HCT116 (cell line): Measurements from ENCODE around the gene KNDC1.

Source experiments
- CTCF ChIP-seq, 3 experiments: fragments of 200-600 bp in 1 of 3; sonication (generic) in 1 of 3; IDR thresholded peaks in 2 of 3; conservative IDR thresholded peaks in 1 of 3; 2 replicates each; pipeline ENCODE4 v1.5.1; 2012 to 2017; ENCODE audit warnings: low read depth in 2 of 3, low read length in 2 of 3, antibody characterized with exemption in 1 of 3, borderline replicate concordance in 1 of 3, control low read depth in 1 of 3, mild to moderate bottlenecking in 1 of 3, mixed read lengths in 1 of 3, mixed run types in 1 of 3, moderate library complexity in 1 of 3; ENCODE audit not compliant: insufficient read depth in 1 of 3
- EGR1 ChIP-seq: IDR thresholded peaks from 2 replicates; pipeline ENCODE4 v1.6.1; 2012; ENCODE audit warnings: low read depth
- FOSL1 ChIP-seq: IDR thresholded peaks from 2 replicates; pipeline ENCODE4 v1.6.1; 2012; ENCODE audit warnings: low read depth
- MAX ChIP-seq: IDR thresholded peaks from 2 replicates; pipeline ENCODE4 v1.6.1; 2012
- POLR2A ChIP-seq: IDR thresholded peaks from 2 replicates; pipeline ENCODE4 v1.7.0; 2011; ENCODE audit warnings: borderline replicate concordance; ENCODE audit not compliant: insufficient read depth, insufficient read length; ENCODE audit errors: extremely low read depth
- POLR2AphosphoS5 ChIP-seq: IDR thresholded peaks from 2 replicates; pipeline ENCODE4 v1.6.1; 2011; ENCODE audit warnings: mild to moderate bottlenecking, low read depth, low read length, moderate library complexity
- REST ChIP-seq: IDR thresholded peaks from 2 replicates; pipeline ENCODE4 v1.6.1; 2012; ENCODE audit warnings: low read depth
- SIN3A ChIP-seq: IDR thresholded peaks from 2 replicates; pipeline ENCODE4 v1.6.1; 2012; ENCODE audit warnings: low read depth
- SP1 ChIP-seq: IDR thresholded peaks from 2 replicates; pipeline ENCODE4 v1.6.1; 2012; ENCODE audit warnings: low read depth
- TCF7L2 ChIP-seq: IDR thresholded peaks from 2 replicates; pipeline ENCODE4 v1.7.0; 2011; ENCODE audit warnings: borderline replicate concordance, inconsistent platforms; ENCODE audit not compliant: insufficient read depth, insufficient read length; ENCODE audit errors: extremely low read depth

- TF ChIP-seq CTCF (IDR thresholded peaks at IDR 0.05 in 2 of 3, conservative IDR thresholded peaks at IDR 0.05 in 1 of 3; ENCODE audit: borderline replicate concordance in 1 of 3, insufficient read depth in 1 of 3, low read depth in 2 of 3, low read length in 2 of 3): no peak
- TF ChIP-seq POLR2AphosphoS5: no peak
- no peak for TF ChIP-seq POLR2A
- no peak for TF ChIP-seq REST
- no peak for TF ChIP-seq TCF7L2
- TF ChIP-seq SP1: no peak
- no peak for TF ChIP-seq EGR1
- TF ChIP-seq SIN3A: no peak
- no peak for TF ChIP-seq MAX
- TF ChIP-seq FOSL1: no peak
These were observed 115.0 kb downstream of the KNDC1 start for GRCh38 chr10:133274751-133275683.
